GM18502 (cell line): Measurements from ENCODE around the gene RNF223.

ENCODE experiments used
- ATAC-seq: cut with Tn5 transposase; IDR thresholded peaks from one replicate; pipeline ENCODE4 v1.9.1; 2021; ENCODE audit warnings: mild to moderate bottlenecking; ENCODE audit not compliant: unreplicated experiment, poor library complexity

The RNF223 gene

GRCh38 chr1:1073743-1074587, at the start of gene RNF223:
Gene RNF223, minus strand, starts transcription at chr1:1074306. Its CDS starts 1,740 bp downstream, at chr1:1072566.
- ATAC-seq = no peak

- ATAC-seq = no peak
Observed at GRCh38 chr1:1122981-1123480, 48.9 kb upstream of the RNF223 start.

- ATAC-seq = peak; percentile 58
Observed at GRCh38 chr1:1122078-1122811, 48.1 kb upstream of the RNF223 start.

- ATAC-seq = no peak
Observed at GRCh38 chr1:1121611-1122077, 47.5 kb upstream of the RNF223 start.

GRCh38 chr1:1120866-1121591, 46.9 kb upstream of the RNF223 start:
- no peak for ATAC-seq

GRCh38 chr1:1120096-1120495, 46.0 kb upstream of the RNF223 start:
- no peak for ATAC-seq

GRCh38 chr1:1119272-1119890, 45.3 kb upstream of the RNF223 start:
- no peak for ATAC-seq

- no peak for ATAC-seq
Observed at GRCh38 chr1:1118876-1119220, 44.7 kb upstream of the RNF223 start.

- no peak for ATAC-seq
Observed at GRCh38 chr1:1118011-1118875, 44.1 kb upstream of the RNF223 start.

- no peak for ATAC-seq
Observed at GRCh38 chr1:1117469-1117831, 43.3 kb upstream of the RNF223 start.

- ATAC-seq = no peak
Observed at GRCh38 chr1:1116701-1117468, 42.8 kb upstream of the RNF223 start.

GRCh38 chr1:1115786-1116700, 41.9 kb upstream of the RNF223 start, which contains the start of gene C1orf159:
Gene C1orf159, minus strand, starts transcription at chr1:1116089. Its CDS starts 24,546 bp downstream, at chr1:1091543.
- ATAC-seq = peak; percentile 91

GRCh38 chr1:1115136-1115785, 41.2 kb upstream of the RNF223 start:
- ATAC-seq = no peak

- no peak for ATAC-seq
Observed at GRCh38 chr1:1114431-1114830, 40.3 kb upstream of the RNF223 start.

- no peak for ATAC-seq
Observed at GRCh38 chr1:1112237-1112985, 38.3 kb upstream of the RNF223 start.

- no peak for ATAC-seq
Observed at GRCh38 chr1:1111516-1112236, 37.6 kb upstream of the RNF223 start.
